ENCODE results near the gene USP4. TPM values are rescaled to one million over a fixed set of nuclear protein-coding genes. Genes with fewer than 3 reads are reported as not detected.

Gene USP4
- total and polyA plus RNA-seq, 8 donors: 57.7 to 77.1 (median 73.0) TPM

GRCh38 chr3:49296781-49297411 is 43.0 kb downstream of the USP4 start:
- H3K4me1 ChIP-seq: peaks cover 3 to 23% of the 10 kb centered on the region in 2 donors
- ATAC-seq: peak; percentile 78
- H3K4me3 ChIP-seq: no peak overlapping the region
- peak in 1 of 4 donors; percentile 43 for DNase-seq
- H3K36me3 ChIP-seq: peaks cover 0 to 100% of the 10 kb centered on the region in 2 donors
- H3K9me3 ChIP-seq: no peaks in the 10 kb centered on the region
- H3K27ac ChIP-seq: peak overlapping the region; percentile 70 to 74
- no peak for TF ChIP-seq CTCF (IDR thresholded peaks at IDR 0.05)
- intact Hi-C loops (cut with DNase I): loop anchor here in 1 of 2 donors (10.0 kb wide), 2 partner anchors 122 to 148 kb away; partner anchors contain the start of gene KLHDC8B
- no peaks in the 10 kb centered on the region for H3K27me3 ChIP-seq

- peak; percentile 50 to 61 for TF ChIP-seq CTCF (IDR thresholded peaks at IDR 0.05)
- ATAC-seq (peak; percentile 54), DNase-seq (peak in 1 of 4 donors; percentile 22)
- H3K27me3 ChIP-seq: no peaks in the 10 kb centered on the region
- H3K27ac ChIP-seq: no peak overlapping the region
- H3K36me3 ChIP-seq: peaks cover 0 to 100% of the 10 kb centered on the region in 2 donors
- H3K4me3 ChIP-seq: no peak overlapping the region
- intact Hi-C loops (cut with DNase I): loop anchor here in 1 of 2 donors (10.0 kb wide), 2 partner anchors 121 to 149 kb away; partner anchors contain the start of gene KLHDC8B
- peaks cover 3 to 23% of the 10 kb centered on the region in 2 donors for H3K4me1 ChIP-seq
- no peaks in the 10 kb centered on the region for H3K9me3 ChIP-seq
These were observed 44.3 kb downstream of the USP4 start for GRCh38 chr3:49295489-49296058.

GRCh38 chr3:49294343-49294742 is 45.5 kb downstream of the USP4 start:
- Histone ChIP-seq H3K36me3 (peaks cover 0 to 100% of the 10 kb centered on the region in 2 donors), H3K27me3 (no peaks in the 10 kb centered on the region), H3K4me3 (no peak overlapping the region), H3K27ac (no peak overlapping the region), H3K9me3 (no peaks in the 10 kb centered on the region), H3K4me1 (peaks cover 3 to 23% of the 10 kb centered on the region in 2 donors)
- intact Hi-C loops (cut with DNase I): loop anchor here in 1 of 2 donors (10.0 kb wide), 2 partner anchors 120 to 150 kb away; partner anchors contain the start of gene KLHDC8B
- ATAC-seq: peak; percentile 10
- no peak for TF ChIP-seq CTCF (IDR thresholded peaks at IDR 0.05)
- DNase-seq: no peak

GRCh38 chr3:49283997-49284396 is 55.9 kb downstream of the USP4 start:
- intact Hi-C loops (cut with DNase I): no loop called here
- Histone ChIP-seq H3K36me3 (peaks cover 0 to 98% of the 10 kb centered on the region in 2 donors), H3K9me3 (no peaks in the 10 kb centered on the region), H3K27me3 (no peaks in the 10 kb centered on the region), H3K4me3 (no peak overlapping the region), H3K27ac (no peak overlapping the region), H3K4me1 (peaks cover 0 to 10% of the 10 kb centered on the region in 2 donors)
- no peak for ATAC-seq
- DNase-seq: no peak
- no peak for TF ChIP-seq CTCF (IDR thresholded peaks at IDR 0.05)

DNA sequence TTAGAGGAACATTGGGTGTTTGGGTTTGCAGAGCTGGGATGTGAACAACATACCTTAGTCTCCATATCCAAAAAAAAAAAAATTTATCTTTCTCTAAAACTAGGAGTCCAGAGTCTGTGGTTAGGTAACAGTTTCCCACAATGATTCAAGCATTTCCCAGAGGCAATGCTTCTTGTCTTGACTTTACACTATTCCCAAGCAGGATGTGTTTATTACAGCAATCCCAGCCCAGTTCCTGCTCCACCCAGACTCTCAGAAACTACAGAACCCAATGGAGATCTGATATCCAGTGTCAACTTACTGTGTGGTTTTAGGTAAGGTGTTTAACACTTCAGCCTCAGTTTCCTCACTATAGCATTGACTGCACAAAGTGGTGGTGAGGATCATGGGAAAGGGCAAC is 60.5 kb downstream of the USP4 start:
- Histone ChIP-seq H3K4me3 (no peak overlapping the region), H3K27ac (peak overlapping the region; percentile 61 to 84), H3K4me1 (peaks cover 13 to 44% of the 10 kb centered on the region in 2 donors), H3K9me3 (no peaks in the 10 kb centered on the region), H3K36me3 (peaks cover 0 to 67% of the 10 kb centered on the region in 2 donors), H3K27me3 (no peaks in the 10 kb centered on the region)
- no peak for TF ChIP-seq CTCF (IDR thresholded peaks at IDR 0.05)
- intact Hi-C loops (cut with DNase I): no loop called here
- no peak for ATAC-seq
- no peak for DNase-seq
